Measurements from ENCODE around the gene GAA.

Gene GAA

DNA sequence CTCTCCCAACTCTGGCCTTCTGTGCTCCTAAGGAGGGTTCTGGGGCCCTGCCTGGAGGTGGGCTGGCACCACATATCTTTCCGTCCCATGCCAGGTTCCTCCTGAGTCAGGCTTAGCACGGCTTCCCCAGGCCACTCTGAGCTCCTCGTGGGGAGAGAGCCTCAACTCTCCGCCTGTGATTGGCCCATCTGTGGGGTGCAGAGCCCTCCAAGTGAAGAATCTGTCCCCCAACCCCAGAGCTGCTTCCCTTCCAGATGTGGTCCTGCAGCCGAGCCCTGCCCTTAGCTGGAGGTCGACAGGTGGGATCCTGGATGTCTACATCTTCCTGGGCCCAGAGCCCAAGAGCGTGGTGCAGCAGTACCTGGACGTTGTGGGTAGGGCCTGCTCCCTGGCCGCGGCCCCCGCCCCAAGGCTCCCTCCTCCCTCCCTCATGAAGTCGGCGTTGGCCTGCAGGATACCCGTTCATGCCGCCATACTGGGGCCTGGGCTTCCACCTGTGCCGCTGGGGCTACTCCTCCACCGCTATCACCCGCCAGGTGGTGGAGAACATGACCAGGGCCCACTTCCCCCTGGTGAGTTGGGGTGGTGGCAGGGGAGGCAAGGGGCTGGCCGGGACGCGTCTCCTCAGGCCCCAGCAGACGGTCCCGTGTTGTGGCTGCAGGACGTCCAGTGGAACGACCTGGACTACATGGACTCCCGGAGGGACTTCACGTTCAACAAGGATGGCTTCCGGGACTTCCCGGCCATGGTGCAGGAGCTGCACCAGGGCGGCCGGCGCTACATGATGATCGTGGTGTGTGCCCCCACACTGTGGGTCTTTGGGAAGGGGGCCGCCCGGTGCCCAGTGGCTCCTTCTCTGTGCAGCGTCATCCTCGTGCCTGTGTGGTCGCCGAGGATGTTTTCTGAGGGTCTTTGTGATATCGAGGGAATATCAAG lies 6.9 kb downstream of the GAA start:
- Histone ChIP-seq H4K20me1 (ENCODE audit: insufficient read depth, low read length, poor library complexity, severe bottlenecking) (no peaks in the 10 kb centered on the region), H3K27me3 (ENCODE audit: insufficient read depth, low read length, poor library complexity, severe bottlenecking) (no peaks in the 10 kb centered on the region)

DNA sequence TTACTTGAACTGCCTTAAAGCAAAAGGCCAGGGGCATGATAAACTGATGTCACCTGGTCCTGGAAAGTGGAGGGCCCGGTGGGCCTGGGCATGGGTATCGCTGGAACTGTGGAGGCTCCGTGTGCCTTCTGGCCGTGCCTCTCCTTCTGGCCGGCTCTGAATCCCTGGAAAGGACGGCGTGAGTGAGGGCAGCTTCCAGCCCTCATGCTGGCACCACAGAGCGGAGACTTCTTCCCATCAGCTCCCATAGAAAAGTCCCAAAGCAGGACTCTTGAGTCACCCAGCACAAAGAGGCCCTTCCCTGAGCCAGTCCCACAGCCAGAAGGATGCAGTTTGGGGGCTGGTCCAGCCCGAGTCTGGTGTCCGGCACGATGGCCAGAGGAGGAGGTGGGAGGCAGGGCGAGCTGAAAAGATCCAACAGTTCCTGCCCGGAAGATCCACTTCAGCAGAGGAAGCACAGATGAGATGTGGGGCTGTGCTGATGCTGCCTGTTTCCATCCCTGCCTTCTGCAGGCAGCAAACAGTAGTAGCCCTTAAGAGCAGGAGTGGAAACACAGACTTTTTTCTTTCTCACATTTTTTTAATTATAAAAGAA lies 7.8 kb downstream of the GAA start:
- no peaks in the 10 kb centered on the region for H4K20me1 ChIP-seq (ENCODE audit: insufficient read depth, low read length, poor library complexity, severe bottlenecking)
- H3K4me3 ChIP-seq (ENCODE audit: low read length, poor library complexity, severe bottlenecking): no peak overlapping the region
- H3K4me2 ChIP-seq (ENCODE audit: low read depth, low read length, poor library complexity, severe bottlenecking): no peak overlapping the region
- no peaks in the 10 kb centered on the region for H3K27me3 ChIP-seq (ENCODE audit: insufficient read depth, low read length, poor library complexity, severe bottlenecking)
- no peaks in the 10 kb centered on the region for H3K4me1 ChIP-seq (ENCODE audit: insufficient read depth, low read length, poor library complexity, severe bottlenecking)
- H3K9ac ChIP-seq (ENCODE audit: low read depth, low read length, poor library complexity, severe bottlenecking): no peak overlapping the region
- H2AFZ ChIP-seq (ENCODE audit: low read length): no peak overlapping the region
- H3K79me2 ChIP-seq (ENCODE audit: insufficient read depth, low read length): no peaks in the 10 kb centered on the region
- TF ChIP-seq, protein P1, sequence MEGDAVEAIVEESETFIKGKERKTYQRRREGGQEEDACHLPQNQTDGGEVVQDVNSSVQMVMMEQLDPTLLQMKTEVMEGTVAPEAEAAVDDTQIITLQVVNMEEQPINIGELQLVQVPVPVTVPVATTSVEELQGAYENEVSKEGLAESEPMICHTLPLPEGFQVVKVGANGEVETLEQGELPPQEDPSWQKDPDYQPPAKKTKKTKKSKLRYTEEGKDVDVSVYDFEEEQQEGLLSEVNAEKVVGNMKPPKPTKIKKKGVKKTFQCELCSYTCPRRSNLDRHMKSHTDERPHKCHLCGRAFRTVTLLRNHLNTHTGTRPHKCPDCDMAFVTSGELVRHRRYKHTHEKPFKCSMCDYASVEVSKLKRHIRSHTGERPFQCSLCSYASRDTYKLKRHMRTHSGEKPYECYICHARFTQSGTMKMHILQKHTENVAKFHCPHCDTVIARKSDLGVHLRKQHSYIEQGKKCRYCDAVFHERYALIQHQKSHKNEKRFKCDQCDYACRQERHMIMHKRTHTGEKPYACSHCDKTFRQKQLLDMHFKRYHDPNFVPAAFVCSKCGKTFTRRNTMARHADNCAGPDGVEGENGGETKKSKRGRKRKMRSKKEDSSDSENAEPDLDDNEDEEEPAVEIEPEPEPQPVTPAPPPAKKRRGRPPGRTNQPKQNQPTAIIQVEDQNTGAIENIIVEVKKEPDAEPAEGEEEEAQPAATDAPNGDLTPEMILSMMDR (conservative IDR thresholded peaks at IDR 0.05; ENCODE audit: low read length): no peak
- no peak for TF ChIP-seq EZH2phosphoT487 (IDR thresholded peaks at IDR 0.05; ENCODE audit: borderline replicate concordance)
- H3F3A ChIP-seq (ENCODE audit: low read depth): no peaks in the 10 kb centered on the region
- H3K36me3 ChIP-seq (ENCODE audit: insufficient read depth, low read length): no peaks in the 10 kb centered on the region
- no peaks in the 10 kb centered on the region for H3K9me3 ChIP-seq (ENCODE audit: insufficient read depth, low read depth, low read length)
- no peaks in the 10 kb centered on the region for H3K9me2 ChIP-seq (replicated peaks; ENCODE audit: low read depth, low read length)

More for the DNA sequence above, 6.9 kb downstream of the GAA start:
- Histone ChIP-seq H3K79me2 (ENCODE audit: insufficient read depth, low read length) (no peaks in the 10 kb centered on the region), H3K36me3 (ENCODE audit: insufficient read depth, low read length) (no peaks in the 10 kb centered on the region), H3F3A (ENCODE audit: low read depth) (no peaks in the 10 kb centered on the region), H2AFZ (ENCODE audit: low read length) (no peak overlapping the region), H3K4me3 (ENCODE audit: low read length, poor library complexity, severe bottlenecking) (no peak overlapping the region), H3K9me3 (ENCODE audit: insufficient read depth, low read depth, low read length) (no peaks in the 10 kb centered on the region), H3K9ac (ENCODE audit: low read depth, low read length, poor library complexity, severe bottlenecking) (no peak overlapping the region), H3K9me2 (replicated peaks; ENCODE audit: low read depth, low read length) (no peaks in the 10 kb centered on the region), H3K4me1 (ENCODE audit: insufficient read depth, low read length, poor library complexity, severe bottlenecking) (no peaks in the 10 kb centered on the region), H3K4me2 (ENCODE audit: low read depth, low read length, poor library complexity, severe bottlenecking) (no peak overlapping the region)
- TF ChIP-seq EZH2phosphoT487 (IDR thresholded peaks at IDR 0.05; ENCODE audit: borderline replicate concordance): no peak
- TF ChIP-seq, protein P1 (conservative IDR thresholded peaks at IDR 0.05; ENCODE audit: low read length): no peak

DNA sequence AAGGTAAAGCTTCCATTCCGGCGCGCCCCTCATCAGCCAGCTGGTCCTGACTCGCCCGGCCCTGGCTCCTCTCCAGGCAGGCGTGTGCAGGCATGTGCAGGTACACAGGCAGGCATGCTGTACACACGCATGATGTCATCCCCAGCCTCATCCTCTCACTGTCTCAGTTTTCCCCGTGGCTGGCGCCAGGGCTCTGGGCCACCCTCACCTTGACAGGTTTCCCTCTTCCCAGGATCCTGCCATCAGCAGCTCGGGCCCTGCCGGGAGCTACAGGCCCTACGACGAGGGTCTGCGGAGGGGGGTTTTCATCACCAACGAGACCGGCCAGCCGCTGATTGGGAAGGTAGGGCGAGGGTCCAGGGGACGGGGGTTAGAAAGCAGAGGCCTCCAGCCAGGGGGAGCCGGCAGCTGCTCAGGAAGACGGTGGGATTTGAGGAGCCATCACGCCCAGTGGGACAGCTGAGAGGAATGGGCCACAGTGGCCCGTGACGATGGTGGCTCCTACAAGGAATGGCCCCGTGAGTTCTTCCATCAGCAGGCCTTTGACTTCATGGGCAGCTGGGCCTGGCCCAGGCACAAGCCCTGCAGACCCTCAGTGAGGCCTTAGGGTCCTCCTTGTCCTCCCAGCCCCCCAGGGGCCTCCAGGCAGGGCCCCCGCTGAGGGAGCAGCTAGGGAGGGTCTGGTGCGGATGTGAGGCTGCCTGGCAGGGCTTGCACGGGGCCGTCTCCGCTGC lies 8.5 kb downstream of the GAA start:
- H4K20me1 ChIP-seq (ENCODE audit: insufficient read depth, low read length, poor library complexity, severe bottlenecking): no peaks in the 10 kb centered on the region
- H3K9me3 ChIP-seq (ENCODE audit: insufficient read depth, low read depth, low read length): no peaks in the 10 kb centered on the region
- TF ChIP-seq EZH2phosphoT487 (IDR thresholded peaks at IDR 0.05; ENCODE audit: borderline replicate concordance): no peak
- TF ChIP-seq, protein P1 (conservative IDR thresholded peaks at IDR 0.05; ENCODE audit: low read length): no peak
- no peaks in the 10 kb centered on the region for H3K27me3 ChIP-seq (ENCODE audit: insufficient read depth, low read length, poor library complexity, severe bottlenecking)
- no peaks in the 10 kb centered on the region for H3F3A ChIP-seq (ENCODE audit: low read depth)
- H3K4me3 ChIP-seq (ENCODE audit: low read length, poor library complexity, severe bottlenecking): no peak overlapping the region
- H3K79me2 ChIP-seq (ENCODE audit: insufficient read depth, low read length): no peaks in the 10 kb centered on the region
- no peaks in the 10 kb centered on the region for H3K9me2 ChIP-seq (replicated peaks; ENCODE audit: low read depth, low read length)
- no peak overlapping the region for H2AFZ ChIP-seq (ENCODE audit: low read length)
- no peaks in the 10 kb centered on the region for H3K36me3 ChIP-seq (ENCODE audit: insufficient read depth, low read length)
- H3K4me2 ChIP-seq (ENCODE audit: low read depth, low read length, poor library complexity, severe bottlenecking): no peak overlapping the region
- H3K9ac ChIP-seq (ENCODE audit: low read depth, low read length, poor library complexity, severe bottlenecking): no peak overlapping the region
- H3K4me1 ChIP-seq (ENCODE audit: insufficient read depth, low read length, poor library complexity, severe bottlenecking): no peaks in the 10 kb centered on the region

Data from Loucy (cell line).